Measurements from ENCODE around the gene ERBIN. TPM values are rescaled to one million over a fixed set of nuclear protein-coding genes. Genes with fewer than 3 reads are reported as not detected.

Gene ERBIN
- polyA plus RNA-seq, 2 of the 4 experiments (the other 2 are of a cell fraction): 24.3 to 57.7 TPM

DNA sequence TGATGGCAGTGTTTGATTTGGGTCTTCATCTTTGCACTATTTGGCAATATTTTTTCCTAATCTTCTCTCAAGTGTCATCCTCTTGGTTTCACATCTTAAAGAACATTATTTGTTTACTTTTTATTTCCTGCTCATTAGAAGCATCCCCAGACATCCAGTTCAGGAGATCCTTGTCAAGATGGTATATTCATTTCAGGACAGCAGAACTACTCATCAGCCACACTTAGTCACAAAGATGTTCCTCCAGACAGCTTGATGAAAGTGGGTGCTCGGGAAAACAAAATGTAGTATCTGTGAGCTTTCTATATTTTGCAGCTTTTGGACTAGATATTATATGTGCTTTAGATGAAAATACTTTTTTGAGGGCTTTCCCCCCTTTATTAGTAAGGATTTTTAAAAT lies 145.7 kb downstream of the ERBIN start:
- FAIRE-seq: no peak
- no peak for ATAC-seq

GRCh38 chr5:66074901-66075300 lies 148.5 kb downstream of the ERBIN start:
- FAIRE-seq (no peak), DNase-seq (ENCODE audit: low read depth in 1 of 2, low spot score in 1 of 2) (no peak), ATAC-seq (no peak)
- POLR2A ChIA-PET: interaction anchor here (0.8 kb wide), 1 partner anchor 69 kb away, joined by 4 read pairs; the partner anchor contains the start of gene SREK1
- H3K9me3 ChIP-seq: no peaks in the 10 kb centered on the region
- H3K4me1 ChIP-seq: no peaks in the 10 kb centered on the region
- CTCF ChIA-PET: no interaction called here
- H3K27ac ChIP-seq: no peak overlapping the region
- H3K4me3 ChIP-seq: no peak overlapping the region
- TF ChIP-seq POLR2AphosphoS2 (conservative IDR thresholded peaks at IDR 0.05; ENCODE audit: low read length) (no peak), RNF2 (IDR thresholded peaks at IDR 0.05; ENCODE audit: borderline replicate concordance, low read depth) (no peak), ZC3H11A (IDR thresholded peaks at IDR 0.05) (no peak), BHLHE40 (IDR thresholded peaks at IDR 0.05; ENCODE audit: low read depth, low read length) (no peak), HEYL (CRISPR knock-in tag; IDR thresholded peaks at IDR 0.05) (no peak), CHD4 (IDR thresholded peaks at IDR 0.05; ENCODE audit: borderline replicate concordance) (no peak), MAX (IDR thresholded peaks at IDR 0.05) (no peak), MAFK (IDR thresholded peaks at IDR 0.05; ENCODE audit: partially characterized antibody) (no peak), RCOR1 (IDR thresholded peaks at IDR 0.05; ENCODE audit: low read depth, low read length) (no peak), JUN (IDR thresholded peaks at IDR 0.05) (no peak), HMGXB4 (CRISPR knock-in tag; IDR thresholded peaks at IDR 0.05; ENCODE audit: borderline replicate concordance) (no peak), ZNF302 (CRISPR knock-in tag; IDR thresholded peaks at IDR 0.05) (no peak), ZSCAN20 (CRISPR knock-in tag; IDR thresholded peaks at IDR 0.05) (no peak), BCL3 (IDR thresholded peaks at IDR 0.05) (no peak), SREBF2 (IDR thresholded peaks at IDR 0.05) (no peak), EHF (CRISPR knock-in tag; IDR thresholded peaks at IDR 0.05) (no peak)
- H3K4me2 ChIP-seq: no peak overlapping the region

More for the DNA sequence above, 145.7 kb downstream of the ERBIN start:
- no peak overlapping the region for H3K4me3 ChIP-seq
- no peak for TF ChIP-seq HDAC2 (IDR thresholded peaks at IDR 0.05)
- no peak for TF ChIP-seq POLR2AphosphoS2 (conservative IDR thresholded peaks at IDR 0.05; ENCODE audit: low read length)
- TF ChIP-seq GATA3 (IDR thresholded peaks at IDR 0.05; ENCODE audit: borderline replicate concordance): no peak
- TF ChIP-seq SREBF2 (IDR thresholded peaks at IDR 0.05): no peak
- no peak for TF ChIP-seq CBX8 (IDR thresholded peaks at IDR 0.05)
- no peak for TF ChIP-seq CHD2 (IDR thresholded peaks at IDR 0.05; ENCODE audit: low read length, partially characterized antibody)
- TF ChIP-seq JUN (IDR thresholded peaks at IDR 0.05): no peak
- TF ChIP-seq HOXB5 (CRISPR knock-in tag; IDR thresholded peaks at IDR 0.05): no peak
- TF ChIP-seq POLR2A (IDR thresholded peaks at IDR 0.05; ENCODE audit: low read length): no peak
- TF ChIP-seq ESRRA (IDR thresholded peaks at IDR 0.05; ENCODE audit: borderline replicate concordance, low read length): no peak
- TF ChIP-seq ZSCAN20 (CRISPR knock-in tag; IDR thresholded peaks at IDR 0.05): no peak
- TF ChIP-seq, protein P1, sequence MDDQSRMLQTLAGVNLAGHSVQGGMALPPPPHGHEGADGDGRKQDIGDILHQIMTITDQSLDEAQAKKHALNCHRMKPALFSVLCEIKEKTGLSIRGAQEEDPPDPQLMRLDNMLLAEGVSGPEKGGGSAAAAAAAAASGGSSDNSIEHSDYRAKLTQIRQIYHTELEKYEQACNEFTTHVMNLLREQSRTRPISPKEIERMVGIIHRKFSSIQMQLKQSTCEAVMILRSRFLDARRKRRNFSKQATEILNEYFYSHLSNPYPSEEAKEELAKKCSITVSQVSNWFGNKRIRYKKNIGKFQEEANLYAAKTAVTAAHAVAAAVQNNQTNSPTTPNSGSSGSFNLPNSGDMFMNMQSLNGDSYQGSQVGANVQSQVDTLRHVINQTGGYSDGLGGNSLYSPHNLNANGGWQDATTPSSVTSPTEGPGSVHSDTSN (IDR thresholded peaks at IDR 0.05): no peak
- no peak for TF ChIP-seq CEBPB (IDR thresholded peaks at IDR 0.05)
- no peak for TF ChIP-seq EP300 (IDR thresholded peaks at IDR 0.05)
- no peak overlapping the region for H3K27ac ChIP-seq
- DNase-seq (ENCODE audit: low read depth in 1 of 2, low spot score in 1 of 2): no peak
- H3K4me2 ChIP-seq: no peak overlapping the region
- ChIA-PET POLR2A (no interaction called here), CTCF (interaction anchor here (1.0 kb wide), 1 partner anchor 26 kb away, joined by 3 read pairs; no protein-coding TSS in a partner anchor)
- no peaks in the 10 kb centered on the region for H3K9me3 ChIP-seq
- 93% methylated on average over 1 of the region's 1 CpG for WGBS (ENCODE audit: missing lambda C conversion rate)
- H3K4me1 ChIP-seq: no peaks in the 10 kb centered on the region

Measured in A549 (cell line).